ENCODE measurements around the gene SLC7A4.

SLC7A4 gene

GRCh38 chr22:20995329-20996030 is 36.9 kb downstream of the SLC7A4 start:
- no peak for DNase-seq

GRCh38 chr22:20994902-20995241 is 37.5 kb downstream of the SLC7A4 start:
- DNase-seq, result no peak

- no peak for DNase-seq
Observed at GRCh38 chr22:20994128-20994901, 38.0 kb downstream of the SLC7A4 start.

GRCh38 chr22:20993304-20994127 is 38.8 kb downstream of the SLC7A4 start:
- no peak for DNase-seq

GRCh38 chr22:20992456-20993303 is 39.7 kb downstream of the SLC7A4 start:
- no peak for DNase-seq

GRCh38 chr22:20992056-20992442 is 40.3 kb downstream of the SLC7A4 start:
- DNase-seq, result no peak

GRCh38 chr22:20991252-20992055 is 40.9 kb downstream of the SLC7A4 start:
- DNase-seq, result no peak

GRCh38 chr22:20990184-20991180 is 41.9 kb downstream of the SLC7A4 start:
- DNase-seq, result no peak

GRCh38 chr22:20989323-20990138 is 42.8 kb downstream of the SLC7A4 start:
- no peak for DNase-seq

- DNase-seq, result no peak
Observed at GRCh38 chr22:20988573-20989322, 43.6 kb downstream of the SLC7A4 start.

GRCh38 chr22:20987375-20987774 is 45.0 kb downstream of the SLC7A4 start:
- DNase-seq, result no peak

- DNase-seq, result no peak
Observed at GRCh38 chr22:20986365-20986764, 46.0 kb downstream of the SLC7A4 start.

GRCh38 chr22:20985720-20986119 is 46.6 kb downstream of the SLC7A4 start:
- no peak for DNase-seq

- no peak for DNase-seq
Observed at GRCh38 chr22:20983081-20983771, 49.1 kb downstream of the SLC7A4 start.

GRCh38 chr22:20982563-20982882 is 49.8 kb downstream of the SLC7A4 start:
- DNase-seq, result no peak

GRCh38 chr22:20981787-20982562 is 50.4 kb downstream of the SLC7A4 start, which contains the start of gene LZTR1:
LZTR1 (plus strand) TSS chr22:20982297; CDS start chr22:20982372, 75 bp downstream.
- DNase-seq, result peak; percentile 62

- DNase-seq, result no peak
Observed at GRCh38 chr22:20980938-20981722, 51.2 kb downstream of the SLC7A4 start.
